Activated B cell treated with CpG ODN at 0.5 μM for 24 hours (primary cell): ENCODE measurements around the gene VPS25. TPM values are rescaled to one million over a fixed set of nuclear protein-coding genes. Genes with fewer than 3 reads are reported as not detected.
A peak's percentile ranks its signal among the peaks of the same experiment; 100 is the strongest.

Source experiments
- ATAC-seq: fragments of 200-7000 bp; cut with Tn5 transposase; one replicate; pipeline ENCODE4 v1.10.0; 2021; ENCODE audit warnings: low read depth, mild to moderate bottlenecking, moderate library complexity
- CTCF ChIA-PET: fragments of 350-600 bp; sonication (Branson Sonifier 250); formaldehyde crosslinking; loops from one replicate; lab custom pipeline; 2021; ENCODE audit warnings: antibody characterized with exemption; lab: Charles Lee
- POLR2A ChIA-PET: fragments of 350-600 bp; sonication (Branson Sonifier 250); formaldehyde crosslinking; loops from one replicate; lab custom pipeline; 2021; ENCODE audit warnings: antibody characterized with exemption; lab: Charles Lee
- DNase-seq: peaks from one replicate; pipeline ENCODE4 v3.0.0; 2022
- H3K27ac Mint-ChIP-seq: one replicate; pipeline ENCODE4 v1.8.0; 2020; ENCODE audit warnings: mixed read lengths
- H3K27me3 Mint-ChIP-seq: one replicate; pipeline ENCODE4 v1.8.0; 2021; ENCODE audit warnings: mixed read lengths
- H3K36me3 Mint-ChIP-seq: one replicate; pipeline ENCODE4 v1.8.0; 2021; ENCODE audit warnings: low read depth, mixed read lengths
- H3K4me1 Mint-ChIP-seq: one replicate; pipeline ENCODE4 v1.8.0; 2021; ENCODE audit warnings: mixed read lengths
- H3K4me3 Mint-ChIP-seq: one replicate; pipeline ENCODE4 v1.8.0; 2020; ENCODE audit warnings: mild to moderate bottlenecking, mixed read lengths
- H3K9me3 Mint-ChIP-seq: one replicate; pipeline ENCODE4 v1.8.0; 2020; ENCODE audit warnings: mixed read lengths
- intact Hi-C: fragments of 100-400 bp; cut with micrococcal nuclease; formaldehyde crosslinking; loops from one replicate; pipeline ENCODE4 v1.15.1; 2024
- total RNA-seq: library from RNA; stranded (reverse); gene quantifications from 2 replicates; pipeline ENCODE4 v1.2.3, GENCODE V29; 2022
- TF ChIP-seq, protein P1 (sequence below): fragments of 200-600 bp; IDR thresholded peaks from one replicate; pipeline ENCODE4 v1.8.0; 2022; ENCODE audit warnings: antibody characterized with exemption, mild to moderate bottlenecking

Gene VPS25
- total RNA-seq, 1 donor from 2014 or later, result 49.8 TPM

DNA sequence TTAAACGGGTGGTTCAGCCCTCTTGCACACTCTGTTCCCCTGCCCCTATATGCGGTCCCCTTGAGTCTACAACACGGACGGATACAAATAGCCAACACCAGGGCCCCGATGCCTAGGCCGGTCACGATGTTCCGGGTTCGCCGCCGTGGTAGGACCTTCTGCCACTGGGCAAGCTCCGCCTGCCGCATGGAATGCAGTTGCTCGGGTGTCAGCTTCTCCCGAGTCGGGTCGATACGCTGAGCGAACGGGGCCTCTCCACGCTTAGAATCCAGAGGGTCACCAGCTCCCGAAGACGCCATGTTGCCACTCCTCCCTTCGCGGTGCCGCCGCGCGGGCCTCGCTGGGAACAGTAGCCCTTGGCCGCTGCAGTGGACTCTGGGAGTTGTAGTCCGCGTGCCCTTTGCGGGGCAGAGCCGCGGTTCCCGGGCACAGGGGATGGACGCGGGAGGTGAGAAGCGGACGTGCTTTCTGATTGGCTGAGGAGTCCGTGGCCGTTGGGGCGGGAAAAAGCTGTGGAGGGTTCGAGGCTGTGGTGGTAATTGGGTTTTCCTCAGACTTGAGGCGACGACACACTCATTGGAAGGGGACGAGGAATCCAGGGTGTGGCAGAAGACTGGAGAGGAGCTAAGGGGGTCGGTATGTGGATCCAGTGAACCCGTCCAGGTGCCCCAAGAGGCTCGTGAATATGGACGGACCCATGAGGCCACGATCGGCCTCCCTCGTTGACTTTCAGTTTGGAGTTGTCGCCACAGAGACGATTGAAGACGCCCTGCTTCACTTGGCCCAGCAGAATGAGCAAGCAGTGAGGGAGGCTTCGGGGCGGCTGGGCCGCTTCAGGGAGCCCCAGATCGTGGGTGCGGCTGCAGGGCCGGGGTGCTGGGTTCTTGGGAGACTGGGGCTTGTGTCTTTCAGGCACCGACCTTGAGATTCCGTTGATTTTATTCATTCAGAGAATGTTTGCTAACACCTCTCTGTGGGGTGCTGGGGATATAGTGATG, 25.4 kb downstream of the VPS25 start, which contains the start of the genes CNTD1 and COA3:
Gene CNTD1 (plus strand): TSS at position 479 of the 998 bp plus-strand sequence. CDS start 207 bp downstream, at position 686.
Gene COA3 (minus strand): TSS at position 322 of the 998 bp plus-strand sequence. CDS start 23 bp downstream, at position 299.
- Mint-ChIP-seq H3K4me3 (peak within 1 kb of the TSS; percentile 97), H3K9me3 (no peaks in the 10 kb centered on the region), H3K36me3 (peaks cover 11% of the 10 kb centered on the region), H3K27ac (peak within 1 kb of the TSS; percentile 81), H3K4me1 (peaks cover 28% of the 10 kb centered on the region), H3K27me3 (no peaks in the 10 kb centered on the region)
- ATAC-seq (peak; percentile 100), DNase-seq (peak; percentile 69)
- TF ChIP-seq, protein P1, sequence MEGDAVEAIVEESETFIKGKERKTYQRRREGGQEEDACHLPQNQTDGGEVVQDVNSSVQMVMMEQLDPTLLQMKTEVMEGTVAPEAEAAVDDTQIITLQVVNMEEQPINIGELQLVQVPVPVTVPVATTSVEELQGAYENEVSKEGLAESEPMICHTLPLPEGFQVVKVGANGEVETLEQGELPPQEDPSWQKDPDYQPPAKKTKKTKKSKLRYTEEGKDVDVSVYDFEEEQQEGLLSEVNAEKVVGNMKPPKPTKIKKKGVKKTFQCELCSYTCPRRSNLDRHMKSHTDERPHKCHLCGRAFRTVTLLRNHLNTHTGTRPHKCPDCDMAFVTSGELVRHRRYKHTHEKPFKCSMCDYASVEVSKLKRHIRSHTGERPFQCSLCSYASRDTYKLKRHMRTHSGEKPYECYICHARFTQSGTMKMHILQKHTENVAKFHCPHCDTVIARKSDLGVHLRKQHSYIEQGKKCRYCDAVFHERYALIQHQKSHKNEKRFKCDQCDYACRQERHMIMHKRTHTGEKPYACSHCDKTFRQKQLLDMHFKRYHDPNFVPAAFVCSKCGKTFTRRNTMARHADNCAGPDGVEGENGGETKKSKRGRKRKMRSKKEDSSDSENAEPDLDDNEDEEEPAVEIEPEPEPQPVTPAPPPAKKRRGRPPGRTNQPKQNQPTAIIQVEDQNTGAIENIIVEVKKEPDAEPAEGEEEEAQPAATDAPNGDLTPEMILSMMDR, result no peak
- POLR2A ChIA-PET, result interaction anchor here (0.6 to 1.8 kb wide), 15 partner anchors 12 to 517 kb away, joined by 3 to 10 read pairs (median 4); partner anchors contain the start of genes BECN1, PSMC3IP, RAMP2 and RPL27
- CTCF ChIA-PET, result interaction anchor here (1.6 kb wide), 1 partner anchor 220 kb away, joined by 5 read pairs; no protein-coding TSS in a partner anchor
- intact Hi-C loops, result loop anchor here (1.0 kb wide), 3 partner anchors 25 to 53 kb away; partner anchors contain the start of genes BECN1, EZH1 and VPS25

DNA sequence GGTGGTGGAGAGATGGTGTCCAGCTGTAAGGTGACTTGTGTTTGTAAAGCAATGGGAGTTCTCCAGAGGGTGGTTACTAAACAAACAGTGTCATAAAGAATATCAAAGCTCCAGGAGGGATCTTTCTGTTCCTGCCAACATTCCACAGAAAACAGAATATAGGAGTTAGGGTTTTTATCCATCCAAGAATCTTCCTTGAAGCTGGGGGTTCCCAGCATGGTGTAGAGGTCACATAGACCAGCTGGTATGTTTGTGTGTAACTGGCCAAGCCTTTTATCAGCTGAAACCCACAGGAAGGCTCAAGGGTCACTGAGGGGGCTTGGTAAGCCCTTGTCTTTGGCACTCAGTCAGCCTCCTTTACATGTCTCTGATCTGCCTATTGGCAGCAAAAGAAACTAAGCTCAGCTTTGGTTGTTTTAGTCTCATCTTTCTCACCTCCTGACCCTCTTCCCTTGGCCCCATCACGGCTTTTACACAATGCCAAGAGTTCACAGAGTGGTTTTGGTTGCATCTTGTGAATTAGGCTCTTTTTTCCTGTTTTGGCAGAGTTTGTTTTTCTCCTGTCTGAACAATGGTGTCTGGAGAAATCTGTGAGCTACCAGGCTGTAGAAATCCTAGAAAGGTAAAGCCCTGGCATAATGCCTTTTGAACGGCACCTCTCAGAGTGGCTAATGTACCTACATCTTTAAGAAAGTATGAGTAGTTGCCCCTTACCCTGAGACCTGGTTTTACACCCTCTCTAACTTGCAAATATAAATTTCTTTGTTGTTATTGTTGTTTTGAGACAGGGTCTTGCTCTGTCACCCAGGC, 30.0 kb downstream of the VPS25 start:
- no peak overlapping the region for H3K4me3 Mint-ChIP-seq
- no peaks in the 10 kb centered on the region for H3K27me3 Mint-ChIP-seq
- ATAC-seq, result no peak
- H3K4me1 Mint-ChIP-seq, result peaks cover 6% of the 10 kb centered on the region
- no peak overlapping the region for H3K27ac Mint-ChIP-seq
- TF ChIP-seq, protein P1, result no peak
- intact Hi-C loops, result no loop called here
- CTCF ChIA-PET, result interaction anchor here (3.1 kb wide), 1 partner anchor 14 kb away, joined by 10 read pairs; no protein-coding TSS in a partner anchor
- POLR2A ChIA-PET, result interaction anchor here (0.6 kb wide), 1 partner anchor 1544 kb away, joined by 4 read pairs; no protein-coding TSS in a partner anchor
- H3K9me3 Mint-ChIP-seq, result no peaks in the 10 kb centered on the region
- DNase-seq, result no peak
- peaks cover 3% of the 10 kb centered on the region for H3K36me3 Mint-ChIP-seq

DNA sequence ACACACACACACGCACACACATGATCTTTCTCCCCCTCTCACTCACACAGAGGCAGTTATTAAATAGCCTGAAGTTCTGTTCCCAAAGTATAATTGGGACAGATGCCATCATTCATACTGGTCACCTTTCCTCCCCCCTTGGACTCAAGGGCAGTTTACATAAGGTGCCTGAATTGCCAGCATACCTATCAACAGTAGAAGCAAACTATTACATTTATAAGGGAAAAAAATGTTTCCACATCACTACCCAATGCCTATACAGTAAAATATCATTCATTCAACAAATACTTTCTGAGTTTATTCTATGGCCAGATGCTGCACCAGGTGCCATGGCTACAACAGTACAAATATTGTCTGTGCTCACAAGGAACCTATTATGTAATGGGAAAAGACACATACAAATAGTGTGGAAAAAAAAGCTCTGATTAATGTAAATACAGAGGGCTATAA, 31.7 kb downstream of the VPS25 start:
- TF ChIP-seq, protein P1, result no peak
- Mint-ChIP-seq H3K27ac (peak overlapping the region; percentile 14), H3K27me3 (no peaks in the 10 kb centered on the region), H3K36me3 (peaks cover 15% of the 10 kb centered on the region), H3K9me3 (no peaks in the 10 kb centered on the region), H3K4me3 (no peak overlapping the region), H3K4me1 (no peaks in the 10 kb centered on the region)
- no peak for DNase-seq
- intact Hi-C loops, result no loop called here
- CTCF ChIA-PET, result no interaction called here
- POLR2A ChIA-PET, result interaction anchor here (0.6 kb wide), 1 partner anchor 29 kb away, joined by 6 read pairs; no protein-coding TSS in a partner anchor
- ATAC-seq, result no peak

DNA sequence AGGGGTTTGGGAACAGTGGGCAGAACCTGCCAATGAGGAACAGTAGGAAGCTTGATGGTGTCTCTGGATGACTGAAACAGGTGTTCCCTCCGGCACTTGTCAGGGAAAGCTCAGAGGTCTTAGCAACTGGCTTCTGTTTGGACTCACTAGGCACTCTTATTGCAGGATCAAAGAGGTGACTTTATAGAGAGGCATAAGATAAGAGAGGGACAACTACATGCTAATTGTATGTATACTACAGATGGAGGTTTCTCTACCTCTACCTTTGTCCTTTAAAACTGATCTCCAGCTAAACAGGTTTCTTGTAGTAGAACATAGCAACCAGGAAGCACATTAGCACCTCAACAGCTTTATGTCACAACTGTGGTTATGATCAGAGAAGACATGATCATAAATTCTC, 33.0 kb downstream of the VPS25 start:
- ATAC-seq (no peak), DNase-seq (no peak)
- Mint-ChIP-seq H3K36me3 (peaks cover 25% of the 10 kb centered on the region), H3K27ac (no peak overlapping the region), H3K4me3 (no peak overlapping the region), H3K27me3 (no peaks in the 10 kb centered on the region), H3K4me1 (no peaks in the 10 kb centered on the region), H3K9me3 (no peaks in the 10 kb centered on the region)
- intact Hi-C loops, result no loop called here
- TF ChIP-seq, protein P1, result no peak
- ChIA-PET POLR2A (interaction anchor here (0.5 to 0.9 kb wide), 2 partner anchors 33 to 71 kb away, joined by 4 read pairs; partner anchors contain the start of gene VPS25), CTCF (interaction anchor here (2.2 kb wide), 1 partner anchor 10 kb away, joined by 5 read pairs; no protein-coding TSS in a partner anchor)
